ENCODE results near the gene IL17RD.

Gene IL17RD

DNA sequence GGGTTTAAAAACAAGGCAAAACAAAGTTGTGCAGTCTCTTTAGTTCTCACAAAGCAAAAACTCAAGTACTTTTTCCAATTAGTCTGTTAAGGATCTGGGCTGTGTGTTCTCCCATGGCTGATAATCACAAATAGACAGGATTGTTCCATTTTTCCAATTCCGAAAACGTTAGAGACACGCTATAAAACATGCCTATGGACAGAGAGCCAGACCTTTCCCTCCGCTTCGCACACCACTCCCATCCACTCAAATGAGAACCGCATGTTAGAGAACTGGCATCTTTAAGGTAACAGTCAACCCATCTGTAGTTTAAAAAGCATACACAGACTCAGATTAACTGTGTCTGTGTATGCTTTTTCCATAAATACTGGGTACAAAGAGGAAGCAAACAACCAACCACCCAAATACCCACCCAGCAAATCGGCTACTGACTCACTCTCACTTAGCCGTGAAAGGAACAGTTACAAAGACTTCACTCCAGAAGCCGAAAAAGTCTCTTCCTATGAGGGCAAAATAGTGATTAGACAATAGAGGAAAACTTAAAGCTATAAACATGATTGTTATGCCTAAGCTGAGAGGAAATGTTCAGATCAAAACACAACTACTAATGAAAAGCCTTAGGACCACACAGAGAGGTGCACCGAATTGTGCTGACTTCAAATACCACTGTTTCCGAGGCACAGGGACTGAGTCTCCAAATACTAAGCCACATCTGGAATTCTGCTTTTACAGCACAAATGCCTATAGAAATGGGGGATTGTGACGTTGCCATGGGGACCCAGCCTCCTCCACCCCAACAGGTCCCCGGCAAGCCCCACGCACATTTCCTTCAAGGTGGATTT lies 36.1 kb downstream of the IL17RD start:
- no peak for DNase-seq

DNA sequence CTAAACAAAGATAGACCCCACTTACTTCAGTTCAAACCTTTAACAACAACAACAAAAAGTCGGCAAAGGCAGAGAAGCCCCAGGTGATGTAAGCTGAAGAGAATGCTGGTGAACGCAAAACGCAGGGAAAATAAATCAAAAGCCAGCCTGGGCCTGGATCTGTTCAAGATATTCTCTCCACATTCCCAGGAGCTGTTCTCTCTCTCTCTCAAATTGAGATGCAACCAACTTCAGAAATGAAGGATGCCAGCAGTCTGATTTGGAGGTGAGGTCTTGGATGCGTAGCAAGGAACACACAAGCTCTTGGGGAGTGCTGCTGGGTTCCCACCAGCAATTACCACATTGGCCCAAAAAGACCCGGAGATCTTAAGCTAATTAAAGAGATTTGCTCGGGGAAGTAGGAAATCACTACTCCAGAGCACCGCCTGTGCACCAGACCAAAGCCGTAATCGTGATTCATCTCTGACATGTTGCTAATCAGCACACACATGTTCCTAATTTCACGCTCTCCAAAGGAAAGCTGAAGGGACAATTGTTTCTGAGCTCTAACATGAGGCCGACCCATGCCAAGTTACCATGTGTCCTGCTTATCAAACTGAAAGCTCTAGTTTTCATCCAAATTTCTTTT lies 37.1 kb downstream of the IL17RD start:
- no peak for DNase-seq

DNA sequence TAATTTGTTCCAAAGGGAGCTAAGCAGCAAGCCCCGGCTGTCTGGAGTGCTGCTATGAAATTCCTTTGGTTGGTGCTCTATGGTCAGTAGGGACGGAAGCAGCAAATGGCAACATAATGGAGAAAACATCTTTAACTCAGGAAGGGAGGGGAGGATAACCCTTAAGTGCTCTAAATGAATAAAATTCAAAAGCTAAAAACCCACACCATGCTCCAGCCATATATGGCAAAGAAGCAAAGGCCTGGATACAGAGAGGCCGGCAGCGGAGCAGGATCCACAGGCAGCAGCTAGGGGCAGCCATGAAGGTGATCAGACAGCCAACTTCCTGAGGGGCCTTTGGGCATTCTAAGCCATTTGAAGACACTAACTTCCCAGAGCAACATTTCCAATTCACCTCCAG lies 38.9 kb downstream of the IL17RD start:
- no peak for DNase-seq

DNA sequence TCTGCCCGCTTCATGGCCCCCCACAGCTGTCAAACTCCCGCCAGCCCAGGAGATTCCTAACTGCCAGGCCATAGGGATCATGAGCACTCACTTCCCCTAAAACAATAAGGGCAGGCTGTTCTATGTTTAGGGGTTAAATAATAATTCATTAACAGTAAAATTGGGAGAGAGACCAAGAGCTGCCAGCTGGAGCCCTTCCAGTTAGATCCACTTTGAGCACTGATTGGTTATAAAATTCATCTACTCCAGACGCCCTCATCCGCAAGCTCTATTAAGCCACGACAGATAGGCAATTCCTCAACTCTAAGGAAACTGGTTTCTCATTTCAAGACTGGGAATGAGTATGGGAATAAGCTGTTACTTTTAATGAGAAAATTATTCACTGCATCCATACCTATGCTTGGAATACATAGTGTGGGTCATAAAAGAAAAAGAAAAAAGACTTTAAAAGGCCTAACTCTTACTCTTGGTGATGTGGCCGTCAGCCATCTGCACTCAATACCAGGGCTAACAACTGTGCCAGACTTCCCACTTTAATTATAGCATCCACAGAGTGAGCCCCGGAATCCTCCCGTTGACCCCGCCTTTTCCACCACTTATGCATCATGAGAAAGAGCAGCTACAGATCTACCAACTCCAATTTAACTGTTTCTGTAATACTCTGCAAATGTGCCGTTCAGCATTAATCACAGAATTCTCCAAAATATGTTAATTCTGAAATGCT lies 44.5 kb downstream of the IL17RD start:
- DNase-seq, result no peak

DNA sequence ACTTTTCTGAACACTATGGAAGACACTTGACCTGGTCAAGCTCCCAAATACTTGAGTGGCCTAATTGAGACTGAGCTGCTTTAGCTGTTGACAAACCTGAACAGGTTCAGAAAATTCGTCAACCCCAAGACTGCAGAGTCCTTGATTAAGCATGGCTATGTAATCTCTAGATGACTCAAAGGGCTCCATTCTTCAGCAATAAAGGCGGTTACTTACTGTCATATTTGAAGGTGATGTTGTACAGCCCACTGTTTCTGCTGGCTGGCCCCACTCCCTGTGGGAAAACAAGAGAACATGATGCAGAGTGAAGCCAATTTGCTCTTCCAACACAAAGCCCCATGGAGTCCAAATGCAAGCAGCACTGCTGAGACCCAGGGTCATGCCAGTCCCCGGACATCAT lies 45.1 kb downstream of the IL17RD start:
- no peak for DNase-seq

DNA sequence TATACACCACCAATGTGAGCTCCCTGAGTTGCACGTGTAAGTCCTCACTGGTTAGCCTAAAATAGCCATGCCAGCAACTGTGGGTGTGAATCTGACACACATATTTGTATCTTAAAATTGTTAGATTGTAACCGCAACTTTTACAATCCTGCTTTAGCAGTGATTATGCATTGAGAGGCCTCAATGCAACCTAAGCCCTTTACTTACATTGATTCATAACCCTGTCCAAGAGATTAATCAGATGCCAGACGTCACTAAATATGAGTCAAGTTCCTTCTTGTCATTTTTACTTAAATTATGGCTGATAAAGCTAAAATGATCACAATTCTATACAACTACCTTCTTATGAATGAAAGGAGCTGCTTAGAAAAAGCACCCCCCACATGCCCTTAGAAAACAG lies 46.9 kb downstream of the IL17RD start:
- no peak for DNase-seq

DNA sequence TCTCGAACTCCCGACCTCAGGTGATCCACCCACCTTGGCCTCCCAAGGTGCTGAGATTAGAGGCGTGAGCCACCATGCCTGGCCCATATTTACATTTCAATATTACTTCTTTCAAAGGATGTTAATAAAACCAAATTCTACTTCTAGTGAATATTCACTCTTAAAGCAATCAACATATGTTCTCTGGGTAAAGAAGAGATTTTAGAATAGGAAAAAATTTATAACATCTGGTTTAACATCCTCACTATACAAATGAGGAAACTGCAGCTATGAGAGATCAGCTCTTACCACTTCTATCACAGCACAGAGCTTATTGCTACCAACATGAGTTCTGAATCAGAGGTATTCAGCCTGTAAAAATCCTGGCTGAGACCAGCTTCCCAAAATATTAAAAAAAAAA lies 48.7 kb downstream of the IL17RD start:
- DNase-seq, result no peak

DNA sequence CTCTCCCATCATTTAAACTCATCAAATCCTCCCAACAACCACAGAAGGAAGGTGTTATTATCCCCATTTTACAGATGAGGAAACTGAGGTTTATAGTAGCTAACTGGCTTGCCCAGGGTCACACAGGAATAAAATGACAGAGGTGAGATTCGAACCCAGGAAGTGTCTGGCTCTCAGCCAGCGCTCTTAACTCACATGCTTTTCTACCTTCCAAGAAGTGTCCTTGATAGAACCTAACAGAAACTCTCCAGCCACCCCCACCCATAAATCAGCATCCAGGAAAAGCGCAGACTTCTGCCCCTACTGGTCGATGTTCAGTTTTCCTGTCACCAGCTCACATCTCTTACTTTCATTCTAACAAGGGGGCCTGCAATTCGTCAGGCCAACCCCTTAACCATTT lies 52.9 kb downstream of the IL17RD start:
- no peak for DNase-seq

DNA sequence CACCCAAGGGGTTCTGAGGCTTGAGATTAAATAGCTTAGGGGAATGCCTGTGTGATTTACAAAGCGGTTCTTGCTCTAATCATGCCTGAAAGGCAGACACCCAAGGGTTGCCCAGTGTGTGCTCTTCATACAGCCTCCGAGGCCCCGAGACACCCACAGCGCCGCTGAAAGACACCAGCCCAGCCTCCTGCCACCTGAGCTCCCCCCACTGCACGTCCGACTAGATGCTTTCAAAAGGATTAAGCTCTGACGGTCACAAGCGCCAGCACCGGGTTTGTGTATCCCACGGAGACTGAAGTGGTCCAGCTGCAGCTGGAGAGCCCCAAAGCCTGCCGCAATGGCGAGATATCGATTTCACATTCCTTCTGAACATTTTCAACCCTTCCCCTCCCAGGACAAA lies 54.4 kb downstream of the IL17RD start:
- no peak for DNase-seq

DNA sequence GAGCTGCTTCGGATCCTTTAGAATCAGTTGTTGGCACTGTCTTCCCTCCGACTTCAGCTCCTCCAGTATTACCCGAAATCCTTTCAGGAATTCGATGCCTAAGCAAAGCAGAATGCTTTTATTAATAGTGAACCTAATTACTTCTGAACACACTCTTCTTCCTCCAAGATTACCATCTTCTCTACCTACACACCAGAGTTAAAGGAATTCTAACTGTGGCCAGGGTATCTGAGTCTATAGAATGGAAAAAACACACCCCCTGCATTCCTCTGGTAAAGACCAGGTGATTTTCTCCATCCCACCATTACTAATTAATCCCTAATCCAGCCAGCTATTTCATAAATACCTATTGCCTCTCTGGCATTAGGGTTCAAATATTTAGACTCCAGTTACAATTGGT lies 54.9 kb downstream of the IL17RD start:
- DNase-seq, result no peak

DNA sequence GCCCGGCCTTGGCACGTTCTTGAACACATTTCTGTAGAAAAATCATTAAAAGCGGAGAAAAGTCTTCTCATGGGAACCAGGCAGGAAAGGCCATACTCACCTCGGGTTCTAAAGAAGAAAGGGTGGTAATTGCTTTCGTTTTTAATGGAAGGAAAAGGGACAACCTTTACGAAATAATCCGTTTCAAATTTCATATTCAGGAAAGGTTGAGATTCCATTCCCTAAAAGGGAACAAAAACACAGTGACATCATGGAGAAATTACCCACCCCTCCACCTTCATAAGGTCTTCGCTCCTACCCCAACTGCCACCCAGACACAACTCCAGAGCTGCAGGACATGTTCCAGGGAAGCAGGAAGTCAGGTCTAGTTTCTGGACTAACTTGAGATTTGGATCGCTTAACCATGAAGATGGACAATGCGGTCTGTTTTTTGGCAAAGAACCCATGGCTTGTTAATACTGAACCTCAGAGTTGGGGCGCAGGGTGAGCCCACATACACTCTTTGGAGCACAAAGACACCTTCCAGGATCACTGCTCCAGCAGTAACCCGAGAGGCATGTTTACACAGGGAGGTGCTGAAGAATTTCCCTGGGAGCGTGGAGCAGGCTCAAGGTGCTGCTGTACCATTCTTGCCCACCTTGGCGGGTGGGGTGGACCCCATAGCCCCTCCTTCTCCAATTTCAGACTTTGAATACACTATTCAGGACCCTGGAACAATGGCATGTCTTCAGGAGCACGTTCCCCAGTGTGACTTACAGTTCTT lies 55.5 kb downstream of the IL17RD start:
- DNase-seq, result no peak

DNA sequence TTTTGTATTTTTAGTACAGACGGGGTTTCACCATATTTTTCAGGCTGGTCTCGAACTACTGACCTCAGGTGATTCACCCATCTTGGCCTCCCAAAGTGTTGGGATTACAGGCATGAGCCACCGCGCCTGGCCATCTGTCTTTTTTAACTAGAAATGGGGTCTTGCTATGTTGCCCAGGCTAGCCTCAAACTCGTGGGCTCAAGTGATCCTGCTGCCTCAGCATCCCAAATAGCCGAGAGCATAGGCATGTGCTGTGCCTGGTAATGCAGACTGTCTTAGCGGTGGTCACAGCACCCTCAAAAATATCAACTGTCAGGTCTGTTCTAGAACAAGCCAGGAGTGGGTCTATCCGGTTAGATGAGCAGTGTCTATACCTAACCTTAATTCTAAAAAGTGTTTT lies 56.5 kb downstream of the IL17RD start:
- DNase-seq, result no peak

DNA sequence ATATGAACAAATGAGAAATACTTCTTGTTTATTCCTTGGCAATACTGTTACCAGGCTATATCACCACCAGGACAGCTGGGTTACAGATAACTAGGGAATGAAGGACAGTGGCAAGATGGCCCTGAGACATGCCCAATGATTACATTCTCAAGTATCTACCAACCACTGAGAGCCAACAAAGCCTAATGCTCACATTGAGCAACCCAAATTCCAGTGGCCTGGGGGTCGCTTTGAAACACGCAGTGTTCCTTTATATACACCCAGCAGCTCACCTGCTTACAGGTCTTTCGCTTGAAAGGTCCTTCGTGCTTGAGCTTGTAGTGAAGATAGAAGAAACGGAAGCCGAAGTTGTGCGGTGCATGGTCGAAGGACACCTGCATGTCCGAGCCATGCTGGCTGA lies 59.6 kb downstream of the IL17RD start:
- DNase-seq, result no peak

DNA sequence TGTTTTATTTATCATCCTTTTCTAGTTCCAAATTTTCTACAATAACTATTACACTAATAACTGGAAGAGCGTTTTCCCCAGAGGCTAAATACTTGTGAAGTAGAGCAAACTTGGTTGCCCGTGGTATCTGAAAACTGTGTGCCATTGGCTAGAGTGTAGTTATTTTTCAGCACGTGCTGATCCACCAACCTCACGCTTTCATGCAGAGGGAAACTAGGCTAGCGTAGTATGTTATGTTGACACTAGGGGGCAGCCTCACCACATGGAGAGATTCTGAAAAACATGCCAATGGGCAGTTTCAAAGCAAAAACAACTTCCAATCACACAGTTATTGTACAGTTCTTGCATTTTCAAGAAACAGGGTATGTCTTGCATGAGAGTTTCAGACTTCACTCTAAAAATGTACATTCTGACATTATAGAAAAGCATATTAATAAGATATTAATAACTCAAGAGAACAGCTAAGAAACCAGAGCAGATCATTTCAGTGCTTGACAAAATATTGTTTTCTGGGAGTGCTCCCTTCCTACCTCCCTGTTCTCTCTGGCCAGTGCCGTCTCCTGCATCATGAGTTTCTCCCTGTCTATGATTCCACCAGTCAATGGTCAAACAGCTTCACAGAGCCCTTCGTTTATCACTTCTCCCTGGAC lies 65.0 kb downstream of the IL17RD start:
- peak; percentile 59 for DNase-seq

DNA sequence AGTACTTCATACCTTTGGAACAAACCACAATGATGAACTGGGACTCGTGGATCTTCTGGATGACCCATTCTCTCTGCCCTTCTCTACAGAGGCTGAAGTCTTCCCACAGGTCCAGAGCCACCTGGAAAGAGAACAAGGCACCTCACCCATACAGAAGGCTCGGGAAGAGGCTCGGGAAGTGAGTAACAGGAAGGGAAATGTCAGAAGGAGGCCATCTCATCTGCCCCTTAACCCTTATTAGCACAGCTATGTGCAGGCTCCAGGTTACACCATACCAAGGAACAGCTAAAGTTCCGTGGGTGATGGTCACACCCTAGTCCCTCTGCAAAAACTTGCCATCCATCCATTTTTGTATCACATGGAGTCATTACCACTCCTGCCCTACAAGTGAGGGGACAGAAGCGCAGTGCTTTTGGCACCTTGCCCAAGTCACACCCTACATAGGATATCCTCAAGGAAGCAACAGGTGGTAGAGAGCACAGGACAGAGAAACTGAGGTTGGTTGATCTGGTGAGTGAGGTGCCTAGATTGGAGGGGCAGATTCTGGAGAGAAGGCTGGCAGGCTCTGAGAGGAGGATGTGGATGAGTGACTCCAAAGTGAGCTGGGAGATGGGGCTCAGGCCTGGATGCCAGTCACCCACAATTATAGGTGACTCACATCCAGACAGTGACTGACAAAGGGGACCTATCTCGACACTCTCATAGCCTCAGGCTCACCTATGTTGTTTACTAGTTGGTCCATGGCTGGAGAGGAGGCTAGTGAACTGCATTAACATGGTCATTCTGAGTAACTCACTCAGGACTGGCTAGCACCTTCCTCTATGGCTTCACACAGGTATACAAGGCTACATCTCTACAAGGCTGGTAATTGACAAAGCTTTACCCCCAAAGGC lies 66.5 kb downstream of the IL17RD start:
- DNase-seq, result no peak

DNA sequence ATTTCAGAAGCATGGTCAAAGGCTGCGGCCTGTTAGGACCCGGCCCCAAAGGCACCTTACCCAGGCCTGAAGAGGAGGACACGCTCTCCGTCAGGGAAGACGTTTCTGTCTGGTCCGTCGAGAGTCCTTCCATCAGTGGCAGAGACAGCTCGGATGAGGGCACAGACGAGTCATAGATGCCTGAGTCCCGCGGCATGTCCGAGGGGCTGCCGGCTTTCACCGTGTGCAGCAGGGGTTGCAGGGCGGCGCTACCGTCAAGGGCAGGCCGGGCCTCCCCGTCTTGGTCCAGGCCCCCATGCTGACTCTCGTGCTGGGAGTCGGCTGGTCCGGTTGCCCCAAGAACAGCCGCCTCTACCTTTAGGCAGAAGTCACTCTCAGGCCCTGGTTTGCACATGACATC lies 67.6 kb downstream of the IL17RD start:
- DNase-seq, result no peak

DNA sequence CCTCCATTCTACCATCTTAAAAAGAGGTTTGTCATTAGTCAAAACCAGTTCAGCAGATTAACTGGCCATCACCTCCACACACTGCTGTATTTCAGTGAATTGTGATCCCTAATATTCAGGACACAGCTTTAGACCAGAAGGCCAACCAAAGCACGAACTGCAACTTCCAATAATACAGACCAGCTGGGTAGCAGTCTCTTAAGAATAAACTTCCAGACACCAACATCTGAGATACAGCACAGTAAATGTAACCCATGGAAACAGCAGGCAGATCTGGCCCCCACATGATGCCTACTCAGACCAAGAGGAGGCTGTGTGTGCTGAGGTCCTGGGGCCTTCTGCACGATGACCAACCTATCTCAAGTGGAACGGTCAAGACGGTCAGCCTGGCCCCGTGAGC lies 69.8 kb downstream of the IL17RD start:
- DNase-seq, result no peak

DNA sequence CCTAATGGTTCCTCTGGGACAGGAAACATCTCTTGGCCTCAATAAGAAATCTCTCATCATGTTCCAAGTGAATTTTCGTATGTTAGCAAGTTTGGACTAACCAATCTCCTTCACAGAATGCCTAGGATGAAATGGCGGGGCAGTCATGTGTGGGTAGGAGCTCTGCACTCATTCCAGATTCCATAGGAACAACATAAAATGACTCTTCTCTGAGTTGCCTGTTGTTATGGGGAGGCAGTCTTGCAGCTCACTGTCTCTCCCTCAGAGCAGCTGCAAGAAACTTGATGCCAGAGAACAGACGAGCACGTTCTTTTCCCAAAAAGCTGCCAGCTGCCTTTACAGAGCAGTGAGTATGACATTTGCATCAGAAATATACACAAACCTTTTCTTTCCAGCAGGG lies 70.6 kb downstream of the IL17RD start:
- no peak for DNase-seq

DNA sequence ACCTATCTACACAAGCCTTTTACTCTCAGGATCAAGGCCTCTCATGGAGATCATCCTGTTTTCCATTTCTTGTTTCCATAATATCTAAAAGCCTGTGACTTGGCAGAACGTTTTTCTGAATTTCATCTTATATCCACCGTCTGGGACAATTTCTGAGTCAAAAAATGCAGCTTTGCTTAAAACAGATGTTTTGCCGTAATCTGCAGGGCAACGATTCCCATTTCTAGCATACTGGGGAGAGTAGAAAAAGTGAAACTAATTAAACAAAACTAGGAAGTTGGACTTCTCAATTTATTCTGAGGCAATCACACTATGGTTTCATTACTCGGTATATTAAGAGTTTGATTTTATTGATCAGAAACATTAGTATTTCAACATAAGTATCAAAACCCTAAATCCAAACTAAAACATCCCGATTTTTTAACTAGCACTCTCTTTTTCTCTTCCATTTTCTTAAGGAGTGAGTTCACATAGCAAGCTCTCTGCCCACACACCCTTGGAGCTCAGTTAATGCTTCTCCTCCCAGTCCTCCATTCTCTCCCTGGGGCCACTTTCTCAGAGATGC lies 71.1 kb downstream of the IL17RD start:
- no peak for DNase-seq

DNA sequence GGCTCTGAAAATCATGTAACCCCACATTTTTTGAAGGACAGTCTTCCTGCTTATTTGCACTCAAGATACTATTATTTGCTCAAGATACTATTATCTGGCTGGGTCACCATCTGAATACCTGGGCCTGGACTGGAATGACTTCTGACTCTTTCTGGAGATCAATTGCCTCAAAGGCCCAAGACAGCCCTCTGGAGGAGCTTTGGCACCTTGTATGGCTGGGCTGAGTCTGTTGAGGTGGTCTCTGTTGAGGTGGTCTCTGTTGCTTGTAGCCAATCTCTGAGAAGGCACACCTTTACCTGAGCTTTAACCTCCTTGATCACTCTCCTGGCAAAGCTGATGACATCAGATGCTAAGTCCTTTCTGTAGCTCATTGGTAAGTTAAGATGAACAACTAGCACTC lies 71.7 kb downstream of the IL17RD start:
- DNase-seq, result no peak

DNA sequence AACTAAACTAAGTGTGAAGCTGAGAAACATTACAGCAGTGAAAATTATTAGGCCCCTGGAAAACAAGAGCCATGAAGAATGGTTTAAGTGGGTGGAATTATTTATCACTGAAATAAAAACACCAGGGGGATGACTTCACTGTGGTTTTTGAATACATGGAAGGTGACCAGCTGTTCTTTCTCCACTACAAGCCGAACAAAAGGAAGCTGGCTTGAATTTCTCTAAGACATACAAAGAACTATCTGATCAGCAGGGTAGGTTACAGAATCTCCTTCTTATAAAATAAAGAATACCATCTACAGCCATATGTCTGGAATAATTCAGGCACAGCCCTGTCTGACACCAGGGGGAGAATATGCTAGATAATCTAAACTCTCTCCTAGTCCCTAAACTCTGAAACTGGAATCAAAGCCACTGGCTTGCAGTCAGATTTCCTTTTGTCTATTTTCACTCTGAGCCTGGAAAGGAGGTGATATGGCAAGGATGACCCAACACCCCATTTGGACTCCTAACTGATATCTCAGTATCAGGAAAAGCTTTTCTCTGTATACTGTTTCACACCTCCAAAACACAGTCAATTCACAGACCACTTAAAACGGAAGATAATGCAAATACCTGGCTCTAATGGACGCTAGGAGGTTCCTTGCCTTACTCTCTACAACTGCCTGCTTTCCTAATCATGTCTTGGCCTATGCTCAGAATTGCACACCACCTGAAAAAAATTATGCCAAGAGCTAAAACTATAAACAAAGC lies 73.5 kb downstream of the IL17RD start:
- DNase-seq, result no peak

All from CD4-positive, alpha-beta T cell treated with Interleukin-12 subunit alpha and Interleukin-12 subunit beta, for 1 hour (primary cell).